ENCODE data around the gene PRR29. TPM values are rescaled to one million over a fixed set of nuclear protein-coding genes. Genes with fewer than 3 reads are reported as not detected.

The PRR29 gene
- total RNA-seq, 1 donor from 2014 or later: 1.5 TPM

GRCh38 chr17:63961355-63962212, 36.6 kb upstream of the PRR29 start:
- Histone ChIP-seq H3K27ac (no peak overlapping the region), H3K9me3 (no peaks in the 10 kb centered on the region), H3K4me1 (no peaks in the 10 kb centered on the region), H3K4me3 (peak overlapping the region in 1 of 2 donors; percentile 43), H3K36me3 (no peaks in the 10 kb centered on the region), H3K27me3 (no peaks in the 10 kb centered on the region)
- DNase-seq (ENCODE audit: low spot score in 2 of 2): peak in 1 of 2 donors; percentile 81
- intact Hi-C loops (cut with DNase I): no loop called here
- TF ChIP-seq, protein P1, sequence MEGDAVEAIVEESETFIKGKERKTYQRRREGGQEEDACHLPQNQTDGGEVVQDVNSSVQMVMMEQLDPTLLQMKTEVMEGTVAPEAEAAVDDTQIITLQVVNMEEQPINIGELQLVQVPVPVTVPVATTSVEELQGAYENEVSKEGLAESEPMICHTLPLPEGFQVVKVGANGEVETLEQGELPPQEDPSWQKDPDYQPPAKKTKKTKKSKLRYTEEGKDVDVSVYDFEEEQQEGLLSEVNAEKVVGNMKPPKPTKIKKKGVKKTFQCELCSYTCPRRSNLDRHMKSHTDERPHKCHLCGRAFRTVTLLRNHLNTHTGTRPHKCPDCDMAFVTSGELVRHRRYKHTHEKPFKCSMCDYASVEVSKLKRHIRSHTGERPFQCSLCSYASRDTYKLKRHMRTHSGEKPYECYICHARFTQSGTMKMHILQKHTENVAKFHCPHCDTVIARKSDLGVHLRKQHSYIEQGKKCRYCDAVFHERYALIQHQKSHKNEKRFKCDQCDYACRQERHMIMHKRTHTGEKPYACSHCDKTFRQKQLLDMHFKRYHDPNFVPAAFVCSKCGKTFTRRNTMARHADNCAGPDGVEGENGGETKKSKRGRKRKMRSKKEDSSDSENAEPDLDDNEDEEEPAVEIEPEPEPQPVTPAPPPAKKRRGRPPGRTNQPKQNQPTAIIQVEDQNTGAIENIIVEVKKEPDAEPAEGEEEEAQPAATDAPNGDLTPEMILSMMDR (IDR thresholded peaks at IDR 0.05): no peak

- no peaks in the 10 kb centered on the region for H3K36me3 ChIP-seq
- no peak for DNase-seq (ENCODE audit: low spot score in 2 of 2)
- TF ChIP-seq, protein P1 (IDR thresholded peaks at IDR 0.05): no peak
- H3K4me3 ChIP-seq: no peak overlapping the region
- no peaks in the 10 kb centered on the region for H3K4me1 ChIP-seq
- intact Hi-C loops (cut with DNase I): no loop called here
- H3K27me3 ChIP-seq: no peaks in the 10 kb centered on the region
- no peaks in the 10 kb centered on the region for H3K9me3 ChIP-seq
- peak overlapping the region in 1 of 2 donors; percentile 36 for H3K27ac ChIP-seq
Observed at GRCh38 chr17:63962298-63962744, 35.8 kb upstream of the PRR29 start.

DNA sequence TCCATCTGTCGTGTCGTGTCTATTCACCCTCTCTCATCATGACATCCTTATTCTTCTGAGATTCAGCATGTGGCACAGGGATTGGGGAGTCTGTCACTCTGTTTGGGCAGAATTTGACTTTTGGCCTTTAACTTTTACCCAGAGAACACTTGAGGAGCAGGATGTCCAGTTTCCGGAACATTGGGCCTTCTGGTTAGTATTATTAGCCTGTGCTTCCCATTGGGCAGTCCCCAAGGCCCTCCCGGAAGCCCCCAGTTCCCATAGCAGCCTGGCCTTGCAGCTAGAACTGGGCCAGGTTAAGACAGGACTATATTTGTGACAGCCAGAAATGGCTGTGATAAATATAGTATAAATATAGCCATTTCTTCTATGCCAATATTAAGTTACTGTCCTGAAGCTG, 35.0 kb upstream of the PRR29 start:
- no peaks in the 10 kb centered on the region for H3K36me3 ChIP-seq
- H3K9me3 ChIP-seq: no peaks in the 10 kb centered on the region
- no peak overlapping the region for H3K4me3 ChIP-seq
- TF ChIP-seq, protein P1 (IDR thresholded peaks at IDR 0.05): no peak
- H3K27me3 ChIP-seq: no peaks in the 10 kb centered on the region
- H3K27ac ChIP-seq: peak overlapping the region; percentile 32 to 65
- no peak for DNase-seq (ENCODE audit: low spot score in 2 of 2)
- intact Hi-C loops (cut with DNase I): no loop called here
- no peaks in the 10 kb centered on the region for H3K4me1 ChIP-seq

- no peak overlapping the region for H3K4me3 ChIP-seq
- TF ChIP-seq, protein P1 (IDR thresholded peaks at IDR 0.05): no peak
- no peaks in the 10 kb centered on the region for H3K36me3 ChIP-seq
- no peaks in the 10 kb centered on the region for H3K9me3 ChIP-seq
- H3K4me1 ChIP-seq: no peaks in the 10 kb centered on the region
- H3K27me3 ChIP-seq: no peaks in the 10 kb centered on the region
- intact Hi-C loops (cut with DNase I): no loop called here
- H3K27ac ChIP-seq: no peak overlapping the region
- no peak for DNase-seq (ENCODE audit: low spot score in 2 of 2)
Observed at GRCh38 chr17:63966646-63967264, 31.4 kb upstream of the PRR29 start.

GRCh38 chr17:63967953-63968352, 30.2 kb upstream of the PRR29 start:
- Histone ChIP-seq H3K27me3 (no peaks in the 10 kb centered on the region), H3K4me3 (no peak overlapping the region), H3K36me3 (no peaks in the 10 kb centered on the region), H3K4me1 (no peaks in the 10 kb centered on the region), H3K27ac (no peak overlapping the region), H3K9me3 (no peaks in the 10 kb centered on the region)
- intact Hi-C loops (cut with DNase I): no loop called here
- no peak for DNase-seq (ENCODE audit: low spot score in 2 of 2)
- TF ChIP-seq, protein P1 (IDR thresholded peaks at IDR 0.05): no peak

Data from ascending aorta (tissue), 2 donors.